Hair follicle dermal papilla cell (primary cell): Measurements from ENCODE around the gene CCDC102B. TPM values are rescaled to one million over a fixed set of nuclear protein-coding genes. Genes with fewer than 3 reads are reported as not detected.

Source experiments
- small RNA-seq: library from RNA; depleted of rRNA; stranded (forward); fragments of <200 nt; gene quantifications from one replicate; pipeline ENCODE3, GENCODE V24; 2012
- total RNA-seq: library from RNA; depleted of rRNA; stranded (reverse); fragments of >200 nt; gene quantifications from 2 replicates; pipeline ENCODE4 v1.2.3, GENCODE V29; 2012

CCDC102B gene
- 17.2 and 18.8 TPM in 2 replicates for total RNA-seq

GRCh38 chr18:68797871-68798270 is at the start of gene CCDC102B:
Gene CCDC102B, plus strand, starts transcription at chr18:68798080. Its CDS starts 38,684 bp downstream, at chr18:68836764.

Small RNA genes lying within 50 kb of the gene (small RNA-seq; reads per million reads assigned to genes)
- gene RNU6-39P, result 0.22 reads per million

Other genes with a start within 250 kb of the CCDC102B start
- gene TMX3, start 83.0 kb upstream of the CCDC102B start, total RNA-seq, result 78.6 and 107 TPM in 2 replicates